H1 (cell line): Measurements from ENCODE around the gene ANKRD6. TPM values are rescaled to one million over a fixed set of nuclear protein-coding genes. Genes with fewer than 3 reads are reported as not detected.

Experiments
- CHD7 ChIP-seq: fragments of 300-600 bp; sonication (generic); IDR thresholded peaks from 2 replicates; pipeline ENCODE4 v1.7.1; 2012; ENCODE audit warnings: low read length, moderate library complexity, mild to moderate bottlenecking, inconsistent platforms; ENCODE audit not compliant: insufficient replicate concordance
- EP300 ChIP-seq, 2 experiments: IDR thresholded peaks; 1 replicate in 1 of 2; 2 replicates in 1 of 2; pipeline ENCODE4 v1.6.1; 2011 to 2012; ENCODE audit warnings: low read depth in 2 of 2, low read length in 2 of 2, mild to moderate bottlenecking in 2 of 2, borderline replicate concordance in 1 of 2, inconsistent platforms in 1 of 2, moderate library complexity in 1 of 2
- EZH2 ChIP-seq: fragments of 200-600 bp; sonication (generic); IDR thresholded peaks from 2 replicates; pipeline ENCODE4 v1.7.1; 2012; ENCODE audit warnings: low read depth, mild to moderate bottlenecking, moderate library complexity, low read length, inconsistent platforms; ENCODE audit not compliant: severe bottlenecking
- FOSL1 ChIP-seq: IDR thresholded peaks from 2 replicates; pipeline ENCODE4 v1.6.1; 2011; ENCODE audit warnings: mild to moderate bottlenecking, low read depth, low read length, moderate library complexity; ENCODE audit not compliant: insufficient read depth
- POLR2A ChIP-seq, 2 experiments: IDR thresholded peaks; 1 replicate in 1 of 2; 2 replicates in 1 of 2; pipeline ENCODE4 v1.6.1; 2011; ENCODE audit warnings: low read depth in 2 of 2, low read length in 2 of 2, mild to moderate bottlenecking in 2 of 2; ENCODE audit errors: control extremely low read depth in 1 of 2
- polyA plus RNA-seq, 7 experiments: library from polyadenylated mRNA; depleted of rRNA in 3 of 7; stranded (reverse) in 5 of 7; unstranded in 2 of 7; fragments of >200 nt in 5 of 7; fragments of 200-250 nt in 2 of 7; gene quantifications; 1 replicate in 5 of 7; 2 replicates in 1 of 7; 4 replicates in 1 of 7; pipeline versions ENCODE4 v1.2.1 to v1.2.3, GENCODE V29; 2011 to 2013; ENCODE audit warnings: missing spikeins in 2 of 7, mixed read lengths in 2 of 7
- total RNA-seq: library from RNA; stranded (reverse); fragmentation: NEBNext Ultra II Directional; extraction: Animal tissue kit (Norgen Biotek cat#: 25700); gene quantifications from 2 replicates; pipeline ENCODE4 v1.2.1, GENCODE V29; 2021

The ANKRD6 gene
- total and polyA plus RNA-seq, 2 of the 8 experiments (the other 6 are each of a cell fraction or from before 2014, with no cell fraction given), result 5.9 to 12.8 TPM

GRCh38 chr6:89590133-89590532 is 157.2 kb downstream of the ANKRD6 start (continued):
- no peak for TF ChIP-seq CHD7
- TF ChIP-seq POLR2A (IDR thresholded peaks at IDR 0.05; ENCODE audit: control extremely low read depth in 1 of 2, low read depth in 2 of 2, low read length in 2 of 2), result no peak
- TF ChIP-seq FOSL1, result no peak
- TF ChIP-seq EP300 (IDR thresholded peaks at IDR 0.05; ENCODE audit: borderline replicate concordance in 1 of 2, low read depth in 2 of 2, low read length in 2 of 2), result no peak
- no peak for TF ChIP-seq EZH2
